K562 (cell line): ENCODE results near the gene CERS6. TPM values are rescaled to one million over a fixed set of nuclear protein-coding genes. Genes with fewer than 3 reads are reported as not detected.

ENCODE experiments used
- ARID1B ChIP-seq: fragments of 450-650 bp; IDR thresholded peaks from 2 replicates; pipeline ENCODE4 v1.6.1; 2016; ENCODE audit warnings: antibody characterized with exemption, mild to moderate bottlenecking, inconsistent platforms
- HOXB6 ChIP-seq: fragments of 250-450 bp; sonication (Bioruptor Pico); IDR thresholded peaks from 2 replicates; pipeline ENCODE4 v1.5.1; 2022; ENCODE audit warnings: mild to moderate bottlenecking, borderline replicate concordance
- SMAD2 ChIP-seq: fragments of 150-350 bp; IDR thresholded peaks from 2 replicates; pipeline ENCODE4 v1.6.1; 2014; ENCODE audit warnings: low read depth, mild to moderate bottlenecking, low read length
- TAF7 ChIP-seq: fragments of 450-650 bp; IDR thresholded peaks from 2 replicates; pipeline ENCODE4 v1.6.1; 2016; ENCODE audit warnings: missing genetic modification characterization, missing compliant biosample characterization
- polyA plus RNA-seq, 8 experiments: library from polyadenylated mRNA; depleted of rRNA in 4 of 8; stranded (reverse) in 5 of 8; unstranded in 3 of 8; fragments of >200 nt; fragmentation: Nextera tagmentation in 2 of 8; fragmentation: Illumina TruSeq in 1 of 8; extraction: Ambion mirVana in 2 of 8; extraction: Trizol in 1 of 8; gene quantifications; 2 replicates each; pipeline versions ENCODE4 v1.2.1 to v1.2.3, GENCODE V29; 2011 to 2014; ENCODE audit warnings: inconsistent platforms in 1 of 8, missing spikeins in 1 of 8
- total RNA-seq, 7 experiments: library from RNA; depleted of rRNA in 6 of 7; stranded (reverse); fragments of >200 nt in 6 of 7; fragmentation: Illumina TruSeq in 2 of 7; extraction: Trizol in 2 of 7; gene quantifications; 2 replicates each; pipeline versions ENCODE4 v1.2.1 to v1.2.3, GENCODE V29; 2011 to 2021; ENCODE audit warnings: low replicate concordance in 1 of 7
- TF ChIP-seq, protein P1 (sequence below): fragments of 450-650 bp; IDR thresholded peaks from 2 replicates; pipeline ENCODE4 v1.6.1; 2016; ENCODE audit warnings: mild to moderate bottlenecking, moderate library complexity

The CERS6 gene
- total and polyA plus RNA-seq, 9 of the 15 experiments (the other 6 are each of a cell fraction or from before 2014, with no cell fraction given), result 1.6 to 13.6 (median 11.4) TPM

- TF ChIP-seq, protein P1, sequence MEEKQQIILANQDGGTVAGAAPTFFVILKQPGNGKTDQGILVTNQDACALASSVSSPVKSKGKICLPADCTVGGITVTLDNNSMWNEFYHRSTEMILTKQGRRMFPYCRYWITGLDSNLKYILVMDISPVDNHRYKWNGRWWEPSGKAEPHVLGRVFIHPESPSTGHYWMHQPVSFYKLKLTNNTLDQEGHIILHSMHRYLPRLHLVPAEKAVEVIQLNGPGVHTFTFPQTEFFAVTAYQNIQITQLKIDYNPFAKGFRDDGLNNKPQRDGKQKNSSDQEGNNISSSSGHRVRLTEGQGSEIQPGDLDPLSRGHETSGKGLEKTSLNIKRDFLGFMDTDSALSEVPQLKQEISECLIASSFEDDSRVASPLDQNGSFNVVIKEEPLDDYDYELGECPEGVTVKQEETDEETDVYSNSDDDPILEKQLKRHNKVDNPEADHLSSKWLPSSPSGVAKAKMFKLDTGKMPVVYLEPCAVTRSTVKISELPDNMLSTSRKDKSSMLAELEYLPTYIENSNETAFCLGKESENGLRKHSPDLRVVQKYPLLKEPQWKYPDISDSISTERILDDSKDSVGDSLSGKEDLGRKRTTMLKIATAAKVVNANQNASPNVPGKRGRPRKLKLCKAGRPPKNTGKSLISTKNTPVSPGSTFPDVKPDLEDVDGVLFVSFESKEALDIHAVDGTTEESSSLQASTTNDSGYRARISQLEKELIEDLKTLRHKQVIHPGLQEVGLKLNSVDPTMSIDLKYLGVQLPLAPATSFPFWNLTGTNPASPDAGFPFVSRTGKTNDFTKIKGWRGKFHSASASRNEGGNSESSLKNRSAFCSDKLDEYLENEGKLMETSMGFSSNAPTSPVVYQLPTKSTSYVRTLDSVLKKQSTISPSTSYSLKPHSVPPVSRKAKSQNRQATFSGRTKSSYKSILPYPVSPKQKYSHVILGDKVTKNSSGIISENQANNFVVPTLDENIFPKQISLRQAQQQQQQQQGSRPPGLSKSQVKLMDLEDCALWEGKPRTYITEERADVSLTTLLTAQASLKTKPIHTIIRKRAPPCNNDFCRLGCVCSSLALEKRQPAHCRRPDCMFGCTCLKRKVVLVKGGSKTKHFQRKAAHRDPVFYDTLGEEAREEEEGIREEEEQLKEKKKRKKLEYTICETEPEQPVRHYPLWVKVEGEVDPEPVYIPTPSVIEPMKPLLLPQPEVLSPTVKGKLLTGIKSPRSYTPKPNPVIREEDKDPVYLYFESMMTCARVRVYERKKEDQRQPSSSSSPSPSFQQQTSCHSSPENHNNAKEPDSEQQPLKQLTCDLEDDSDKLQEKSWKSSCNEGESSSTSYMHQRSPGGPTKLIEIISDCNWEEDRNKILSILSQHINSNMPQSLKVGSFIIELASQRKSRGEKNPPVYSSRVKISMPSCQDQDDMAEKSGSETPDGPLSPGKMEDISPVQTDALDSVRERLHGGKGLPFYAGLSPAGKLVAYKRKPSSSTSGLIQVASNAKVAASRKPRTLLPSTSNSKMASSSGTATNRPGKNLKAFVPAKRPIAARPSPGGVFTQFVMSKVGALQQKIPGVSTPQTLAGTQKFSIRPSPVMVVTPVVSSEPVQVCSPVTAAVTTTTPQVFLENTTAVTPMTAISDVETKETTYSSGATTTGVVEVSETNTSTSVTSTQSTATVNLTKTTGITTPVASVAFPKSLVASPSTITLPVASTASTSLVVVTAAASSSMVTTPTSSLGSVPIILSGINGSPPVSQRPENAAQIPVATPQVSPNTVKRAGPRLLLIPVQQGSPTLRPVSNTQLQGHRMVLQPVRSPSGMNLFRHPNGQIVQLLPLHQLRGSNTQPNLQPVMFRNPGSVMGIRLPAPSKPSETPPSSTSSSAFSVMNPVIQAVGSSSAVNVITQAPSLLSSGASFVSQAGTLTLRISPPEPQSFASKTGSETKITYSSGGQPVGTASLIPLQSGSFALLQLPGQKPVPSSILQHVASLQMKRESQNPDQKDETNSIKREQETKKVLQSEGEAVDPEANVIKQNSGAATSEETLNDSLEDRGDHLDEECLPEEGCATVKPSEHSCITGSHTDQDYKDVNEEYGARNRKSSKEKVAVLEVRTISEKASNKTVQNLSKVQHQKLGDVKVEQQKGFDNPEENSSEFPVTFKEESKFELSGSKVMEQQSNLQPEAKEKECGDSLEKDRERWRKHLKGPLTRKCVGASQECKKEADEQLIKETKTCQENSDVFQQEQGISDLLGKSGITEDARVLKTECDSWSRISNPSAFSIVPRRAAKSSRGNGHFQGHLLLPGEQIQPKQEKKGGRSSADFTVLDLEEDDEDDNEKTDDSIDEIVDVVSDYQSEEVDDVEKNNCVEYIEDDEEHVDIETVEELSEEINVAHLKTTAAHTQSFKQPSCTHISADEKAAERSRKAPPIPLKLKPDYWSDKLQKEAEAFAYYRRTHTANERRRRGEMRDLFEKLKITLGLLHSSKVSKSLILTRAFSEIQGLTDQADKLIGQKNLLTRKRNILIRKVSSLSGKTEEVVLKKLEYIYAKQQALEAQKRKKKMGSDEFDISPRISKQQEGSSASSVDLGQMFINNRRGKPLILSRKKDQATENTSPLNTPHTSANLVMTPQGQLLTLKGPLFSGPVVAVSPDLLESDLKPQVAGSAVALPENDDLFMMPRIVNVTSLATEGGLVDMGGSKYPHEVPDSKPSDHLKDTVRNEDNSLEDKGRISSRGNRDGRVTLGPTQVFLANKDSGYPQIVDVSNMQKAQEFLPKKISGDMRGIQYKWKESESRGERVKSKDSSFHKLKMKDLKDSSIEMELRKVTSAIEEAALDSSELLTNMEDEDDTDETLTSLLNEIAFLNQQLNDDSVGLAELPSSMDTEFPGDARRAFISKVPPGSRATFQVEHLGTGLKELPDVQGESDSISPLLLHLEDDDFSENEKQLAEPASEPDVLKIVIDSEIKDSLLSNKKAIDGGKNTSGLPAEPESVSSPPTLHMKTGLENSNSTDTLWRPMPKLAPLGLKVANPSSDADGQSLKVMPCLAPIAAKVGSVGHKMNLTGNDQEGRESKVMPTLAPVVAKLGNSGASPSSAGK, result peak; percentile 19; the same call in 1 of the 2 replicates
- TF ChIP-seq HOXB6 (CRISPR knock-in tag) (no peak), SMAD2 (no peak), TAF7 (tag) (no peak), ARID1B (0 out of 2 replicates have a peak, but pooled peaks have one; percentile 4)
Measured at GRCh38 chr2:168753765-168754329, 297.8 kb downstream of the CERS6 start (continued).
